ENCODE measurements around the gene TIPIN. TPM values are rescaled to one million over a fixed set of nuclear protein-coding genes. Genes with fewer than 3 reads are reported as not detected.

TIPIN gene
- polyA plus RNA-seq, result 18.1 and 18.4 TPM in 2 replicates

DNA sequence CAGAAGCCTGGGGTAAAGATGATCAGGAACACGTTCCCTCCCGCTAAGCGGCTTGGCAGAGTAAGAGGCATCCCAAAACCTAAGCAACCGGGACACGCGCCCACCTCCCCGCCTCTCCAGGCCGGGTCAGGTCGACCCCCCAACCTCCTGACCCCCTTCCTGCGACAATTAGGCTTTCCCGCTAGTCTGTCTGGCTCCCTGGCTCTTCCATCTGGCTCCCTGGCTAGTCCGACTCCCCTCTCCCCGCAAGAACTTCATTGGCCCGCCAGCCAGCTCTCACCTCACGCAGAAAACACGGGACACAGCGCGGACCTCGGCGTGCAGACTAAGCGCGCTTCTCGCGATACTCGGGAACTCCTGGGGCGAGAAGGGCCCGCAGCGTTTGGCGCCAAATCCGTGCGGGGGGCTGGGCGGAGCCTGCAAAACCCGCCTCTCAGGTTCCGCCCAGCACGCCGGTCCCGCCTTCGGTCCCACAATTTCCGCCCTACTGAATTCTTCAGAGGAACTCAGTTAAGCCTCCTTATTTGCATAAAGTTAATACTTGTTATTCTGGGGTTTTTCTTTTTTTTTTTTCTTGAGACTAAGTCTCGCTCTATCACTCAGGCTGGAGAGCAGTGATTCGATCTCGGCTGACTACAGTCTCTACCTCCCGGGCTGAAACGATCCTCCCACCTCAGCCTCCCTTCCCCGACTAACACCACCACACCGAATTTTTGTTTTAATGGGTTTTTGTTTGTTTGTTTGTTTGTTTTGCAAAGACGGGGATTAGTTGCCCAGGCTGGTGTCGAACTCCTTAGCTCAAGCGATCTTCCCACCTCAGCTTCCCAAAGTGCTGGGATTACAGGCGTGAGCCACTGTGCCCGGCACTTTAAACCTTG lies at the start of gene TIPIN:
TSS of gene TIPIN (minus strand) at position 327 of the 878 bp plus-strand sequence. CDS start 3,738 bp downstream, outside the sequence.

DNA sequence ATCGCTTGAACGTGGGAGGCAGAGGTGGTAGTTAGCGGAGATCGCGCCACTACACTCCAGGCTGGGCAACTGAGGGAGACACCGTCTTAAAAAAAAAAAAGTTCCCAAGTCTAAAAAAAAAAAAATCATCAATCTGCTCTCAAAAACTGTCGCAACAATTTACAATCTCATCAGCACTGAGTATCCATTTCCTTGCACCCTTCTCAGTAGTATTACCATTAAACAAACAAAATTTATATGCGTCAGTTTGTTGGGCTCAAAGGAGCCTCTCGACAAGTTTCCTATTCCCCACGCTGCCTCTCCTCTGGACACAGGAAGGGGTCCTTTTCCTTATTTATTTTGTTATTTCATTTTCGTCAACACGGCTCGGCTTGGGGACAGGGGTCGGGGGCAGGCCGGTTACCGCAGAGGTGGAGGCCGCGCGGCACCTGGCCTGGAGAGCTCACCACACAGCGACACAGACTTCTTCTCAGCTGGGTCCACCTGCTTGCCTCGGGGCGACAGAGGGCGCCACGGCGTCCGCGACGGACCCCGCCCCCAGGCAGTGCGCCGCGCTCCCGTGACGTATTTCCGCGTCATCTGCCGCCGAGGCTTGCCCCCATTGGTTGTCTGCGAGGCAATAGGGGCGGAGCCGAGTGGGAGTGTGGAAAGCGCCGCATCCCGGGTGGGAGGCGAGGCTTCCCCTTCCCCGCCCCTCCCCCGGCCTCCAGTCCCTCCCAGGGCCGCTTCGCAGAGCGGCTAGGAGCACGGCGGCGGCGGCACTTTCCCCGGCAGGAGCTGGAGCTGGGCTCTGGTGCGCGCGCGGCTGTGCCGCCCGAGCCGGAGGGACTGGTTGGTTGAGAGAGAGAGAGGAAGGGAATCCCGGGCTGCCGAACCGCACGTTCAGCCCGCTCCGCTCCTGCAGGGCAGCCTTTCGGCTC lies 30.0 kb upstream of the TIPIN start, which contains the start of gene MAP2K1:
TSS of gene MAP2K1 (plus strand) at position 709 of the 920 bp plus-strand sequence. CDS start 436 bp downstream, outside the sequence.

GRCh38 chr15:66293419-66294156 lies 62.9 kb downstream of the TIPIN start, which contains the start of gene DIS3L:
TSS of gene DIS3L (plus strand) at chr15:66293568. CDS start at chr15:66293597, 29 bp downstream.

Other genes with a start within 250 kb of the TIPIN start
- 0.44 and 1.1 TPM in 2 replicates for gene MEGF11, start 102.9 kb downstream of the TIPIN start, polyA plus RNA-seq
- gene DIS3L, start 63.1 kb downstream of the TIPIN start, polyA plus RNA-seq, result 21.0 and 27.0 TPM in 2 replicates
- 110 and 166 TPM in 2 replicates for gene MAP2K1, start 30.2 kb upstream of the TIPIN start, polyA plus RNA-seq
- gene SNAPC5, start 141.1 kb upstream of the TIPIN start, polyA plus RNA-seq, result 150 and 167 TPM in 2 replicates
- 356 and 382 TPM in 2 replicates for gene RPL4, start 148.2 kb upstream of the TIPIN start, polyA plus RNA-seq
- 29.7 and 52.3 TPM in 2 replicates for gene ZWILCH, start 148.6 kb upstream of the TIPIN start, polyA plus RNA-seq
- 0.39 TPM in 1 of 2 replicates, not detected in the other for gene LCTL, start 209.3 kb upstream of the TIPIN start, polyA plus RNA-seq

Data from Purkinje cell (primary cell).